ENCODE results near the gene FOXN1. TPM values are rescaled to one million over a fixed set of nuclear protein-coding genes. Genes with fewer than 3 reads are reported as not detected.

The FOXN1 gene
- total RNA-seq, 1 experiment from 2014 or later, result not detected

DNA sequence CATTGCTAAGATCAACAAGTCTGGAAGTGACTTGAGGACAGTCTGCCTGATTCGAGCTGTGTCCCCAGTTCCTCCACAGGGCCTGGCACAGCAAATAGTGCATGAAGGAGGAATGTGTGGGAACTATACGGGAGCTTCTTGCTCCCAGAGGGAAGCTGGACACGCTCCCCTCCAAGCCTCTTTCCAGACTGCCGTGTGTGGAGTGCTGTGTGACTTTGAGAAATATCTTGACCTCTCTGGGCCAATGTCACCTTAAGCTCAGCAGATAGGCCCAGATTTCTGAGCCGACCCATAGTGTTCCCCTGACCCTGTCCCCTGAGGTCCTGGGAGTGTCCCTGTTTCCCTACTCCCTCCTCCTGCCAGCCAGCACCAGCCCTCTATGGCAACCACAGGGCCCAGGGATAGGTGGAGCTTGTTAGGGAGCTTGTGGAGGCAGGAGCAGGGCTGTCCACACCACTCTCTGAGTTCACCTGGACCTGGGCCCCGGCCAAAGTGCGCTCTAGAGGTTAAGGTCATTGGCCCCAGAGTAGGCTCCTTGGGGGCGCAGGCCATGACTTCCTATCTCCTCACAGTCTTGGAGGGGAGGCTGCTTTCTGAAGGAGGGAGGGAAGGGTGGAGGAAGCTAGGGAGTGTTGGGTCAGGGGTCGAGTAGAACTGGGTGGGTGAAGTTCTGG, 6.3 kb upstream of the FOXN1 start:
- peaks cover 12% of the 10 kb centered on the region for H3K27me3 Mint-ChIP-seq (ENCODE audit: insufficient read depth, unreplicated experiment)
- no peak overlapping the region for H3K4me3 Mint-ChIP-seq (ENCODE audit: unreplicated experiment)
- BruUV-seq (replicated peaks), result no TSS peak
- H3K27ac Mint-ChIP-seq (ENCODE audit: low read depth, unreplicated experiment), result no peak overlapping the region
- no peaks in the 10 kb centered on the region for H3K4me1 Mint-ChIP-seq (ENCODE audit: insufficient read depth, unreplicated experiment)
- no peak for TF ChIP-seq CTCF (IDR thresholded peaks at IDR 0.05; ENCODE audit: unreplicated experiment)
- H3K36me3 Mint-ChIP-seq (ENCODE audit: insufficient read depth, unreplicated experiment), result no peaks in the 10 kb centered on the region
- no peaks in the 10 kb centered on the region for H3K9me3 Mint-ChIP-seq (ENCODE audit: unreplicated experiment)
- intact Hi-C loops (cut with micrococcal nuclease), result no loop called here
- POLR2A ChIA-PET, result interaction anchor here (0.5 to 0.9 kb wide), 2 partner anchors 258 to 639 kb away, joined by 3 to 4 read pairs; no protein-coding TSS in a partner anchor
- DNase-seq (ENCODE audit: unreplicated experiment), result no peak
- CTCF ChIA-PET, result interaction anchor here (0.7 to 5.8 kb wide), 5 partner anchors 12 to 48 kb away, joined by 3 to 42 read pairs (median 3); no protein-coding TSS in a partner anchor

GRCh38 chr17:28500712-28501379, 5.3 kb upstream of the FOXN1 start:
- ChIA-PET CTCF (interaction anchor here (0.7 to 5.8 kb wide), 4 partner anchors 11 to 108 kb away, joined by 3 to 42 read pairs (median 3); no protein-coding TSS in a partner anchor), POLR2A (no interaction called here)
- no peak overlapping the region for H3K27ac Mint-ChIP-seq (ENCODE audit: low read depth, unreplicated experiment)
- peaks cover 12% of the 10 kb centered on the region for H3K27me3 Mint-ChIP-seq (ENCODE audit: insufficient read depth, unreplicated experiment)
- intact Hi-C loops (cut with micrococcal nuclease), result no loop called here
- BruUV-seq (replicated peaks), result no TSS peak
- TF ChIP-seq CTCF (IDR thresholded peaks at IDR 0.05; ENCODE audit: unreplicated experiment), result no peak
- no peaks in the 10 kb centered on the region for H3K36me3 Mint-ChIP-seq (ENCODE audit: insufficient read depth, unreplicated experiment)
- no peak for DNase-seq (ENCODE audit: unreplicated experiment)
- H3K4me1 Mint-ChIP-seq (ENCODE audit: insufficient read depth, unreplicated experiment), result peaks cover 7% of the 10 kb centered on the region
- H3K4me3 Mint-ChIP-seq (ENCODE audit: unreplicated experiment), result no peak overlapping the region
- no peaks in the 10 kb centered on the region for H3K9me3 Mint-ChIP-seq (ENCODE audit: unreplicated experiment)

GRCh38 chr17:28501421-28502284, 4.5 kb upstream of the FOXN1 start:
- no TSS peak for BruUV-seq (replicated peaks)

More at GRCh38 chr17:28501421-28502284, 4.5 kb upstream of the FOXN1 start:
- no peak for TF ChIP-seq CTCF (IDR thresholded peaks at IDR 0.05; ENCODE audit: unreplicated experiment)
- DNase-seq (ENCODE audit: unreplicated experiment), result no peak
- no peaks in the 10 kb centered on the region for H3K36me3 Mint-ChIP-seq (ENCODE audit: insufficient read depth, unreplicated experiment)
- no peak overlapping the region for H3K27ac Mint-ChIP-seq (ENCODE audit: low read depth, unreplicated experiment)
- no peak overlapping the region for H3K4me3 Mint-ChIP-seq (ENCODE audit: unreplicated experiment)
- H3K4me1 Mint-ChIP-seq (ENCODE audit: insufficient read depth, unreplicated experiment), result peaks cover 7% of the 10 kb centered on the region
- ChIA-PET POLR2A (no interaction called here), CTCF (interaction anchor here (0.7 to 5.8 kb wide), 3 partner anchors 9 to 108 kb away, joined by 3 to 42 read pairs (median 8); no protein-coding TSS in a partner anchor)
- peaks cover 12% of the 10 kb centered on the region for H3K27me3 Mint-ChIP-seq (ENCODE audit: insufficient read depth, unreplicated experiment)
- intact Hi-C loops (cut with micrococcal nuclease), result no loop called here
- H3K9me3 Mint-ChIP-seq (ENCODE audit: unreplicated experiment), result no peaks in the 10 kb centered on the region
